GM18951 (cell line): Measurements from ENCODE around the gene C3orf20.

Source experiments
- POLR2A ChIP-seq: IDR thresholded peaks from 4 replicates; pipeline ENCODE4 v1.6.1; 2011; ENCODE audit warnings: mild to moderate bottlenecking; ENCODE audit not compliant: insufficient read length, insufficient read depth; ENCODE audit errors: extremely low read depth
- in situ Hi-C: fragments of 300-500 bp; cut with MboI; formaldehyde crosslinking; loops from one replicate; pipeline ENCODE4 v1.12.0; 2022; ENCODE audit warnings: low sequenced_read_pairs, mixed read lengths, inconsistent platforms; ENCODE audit not compliant: unreplicated experiment

The C3orf20 gene

DNA sequence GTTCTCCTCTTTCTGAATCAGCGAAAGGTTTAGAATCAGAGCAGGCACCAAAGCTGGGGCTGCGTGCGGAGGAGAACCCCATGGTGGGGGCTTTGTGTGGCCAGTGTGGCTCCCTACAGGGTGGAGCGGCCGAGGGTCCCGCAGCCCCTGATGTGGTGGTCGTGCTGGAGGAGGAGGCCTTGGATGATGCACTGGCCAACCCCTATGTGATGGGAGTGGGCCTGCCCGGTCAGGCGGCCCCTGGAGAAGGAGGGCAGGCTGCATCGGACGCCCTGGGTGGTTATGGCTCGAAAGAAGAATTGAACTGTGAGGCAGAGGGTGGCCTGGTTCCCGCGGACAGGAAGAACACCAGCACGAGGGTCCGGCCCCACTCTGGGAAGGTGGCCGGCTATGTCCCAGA, 145.2 kb downstream of the C3orf20 start:
- in situ Hi-C loops, result no loop called here
- no peak for TF ChIP-seq POLR2A

DNA sequence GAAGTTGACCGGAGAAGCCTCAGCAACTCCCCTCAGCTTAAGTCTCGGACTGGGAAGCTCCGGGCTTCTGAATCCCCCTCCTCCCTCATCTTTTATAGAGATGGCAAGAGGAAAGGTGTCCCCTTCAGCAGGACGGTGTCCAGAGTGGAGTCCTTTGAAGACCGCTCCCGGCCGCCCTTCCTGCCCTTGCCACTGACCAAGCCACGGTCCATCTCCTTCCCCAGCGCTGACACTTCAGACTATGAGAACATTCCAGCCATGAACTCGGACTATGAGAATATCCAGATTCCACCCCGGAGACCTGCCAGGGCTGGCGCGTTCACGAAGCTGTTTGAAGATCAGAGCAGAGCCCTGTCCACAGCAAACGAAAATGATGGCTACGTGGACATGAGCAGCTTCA, 146.2 kb downstream of the C3orf20 start:
- TF ChIP-seq POLR2A, result no peak
- in situ Hi-C loops, result no loop called here

DNA sequence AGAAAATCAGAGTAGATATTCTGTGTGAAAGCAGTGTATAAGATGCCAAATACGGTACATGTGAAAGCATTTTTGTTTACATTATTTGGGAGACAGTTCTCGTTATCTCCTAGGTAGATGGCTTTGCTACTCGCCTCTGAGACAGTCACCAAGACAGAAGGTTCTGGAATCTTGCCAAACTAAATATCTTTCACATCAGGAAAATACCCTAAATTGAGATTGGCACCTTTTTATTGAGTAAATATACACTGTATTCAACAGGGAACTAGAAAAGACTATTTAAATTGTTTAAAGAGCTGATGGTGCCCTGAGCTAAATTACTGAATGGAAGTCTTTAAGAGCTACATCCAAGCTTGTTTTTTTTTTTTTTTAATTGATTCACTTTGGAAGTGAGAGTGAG, 147.2 kb downstream of the C3orf20 start:
- in situ Hi-C loops, result no loop called here

More for the DNA sequence above, 147.2 kb downstream of the C3orf20 start:
- no peak for TF ChIP-seq POLR2A
